GM18508 (cell line): Measurements from ENCODE around the gene POFUT1.
"Not testable (repeated sequence)": the region's sequence is repeated elsewhere in the genome, so short reads cannot be mapped to it uniquely, and the experiment has no call there.

Source experiments
- ATAC-seq: cut with Tn5 transposase; IDR thresholded peaks from one replicate; pipeline ENCODE4 v1.9.1; 2021; ENCODE audit warnings: moderate number of reproducible peaks; ENCODE audit not compliant: insufficient read depth, unreplicated experiment

The POFUT1 gene

GRCh38 chr20:32207626-32208498, at the start of gene POFUT1, which contains the start of gene PLAGL2:
POFUT1 (plus strand) TSS chr20:32207880; CDS start chr20:32207942, 62 bp downstream.
PLAGL2 (minus strand) TSS chr20:32207743; CDS start chr20:32202178, 5,565 bp downstream.
- no peak for ATAC-seq

GRCh38 chr20:32158351-32158750, 49.3 kb upstream of the POFUT1 start:
- ATAC-seq = no peak

- ATAC-seq = no peak
Observed at GRCh38 chr20:32158943-32159660, 48.6 kb upstream of the POFUT1 start.

GRCh38 chr20:32159766-32160221, 47.9 kb upstream of the POFUT1 start:
- no peak for ATAC-seq

GRCh38 chr20:32160341-32160740, 47.3 kb upstream of the POFUT1 start:
- no peak for ATAC-seq

- no peak for ATAC-seq
Observed at GRCh38 chr20:32162351-32162750, 45.3 kb upstream of the POFUT1 start.

GRCh38 chr20:32163951-32164350, 43.7 kb upstream of the POFUT1 start:
- ATAC-seq = no peak

GRCh38 chr20:32164984-32165735, 42.5 kb upstream of the POFUT1 start:
- ATAC-seq = no peak

GRCh38 chr20:32165836-32166545, 41.7 kb upstream of the POFUT1 start:
- ATAC-seq = no peak

- no peak for ATAC-seq
Observed at GRCh38 chr20:32167552-32167951, 40.1 kb upstream of the POFUT1 start.

GRCh38 chr20:32168184-32168910, 39.3 kb upstream of the POFUT1 start:
- no peak for ATAC-seq

GRCh38 chr20:32177696-32178095, 30.0 kb upstream of the POFUT1 start:
- not testable (repeated sequence) for ATAC-seq

GRCh38 chr20:32179515-32179914, 28.2 kb upstream of the POFUT1 start:
- no peak for ATAC-seq

GRCh38 chr20:32179934-32180333, 27.7 kb upstream of the POFUT1 start:
- no peak for ATAC-seq

- ATAC-seq = no peak
Observed at GRCh38 chr20:32181606-32182005, 26.1 kb upstream of the POFUT1 start.

- ATAC-seq = no peak
Observed at GRCh38 chr20:32183947-32184635, 23.6 kb upstream of the POFUT1 start.

GRCh38 chr20:32184961-32185603, 22.6 kb upstream of the POFUT1 start:
- no peak for ATAC-seq

GRCh38 chr20:32186506-32186905, 21.2 kb upstream of the POFUT1 start:
- ATAC-seq = no peak
